Measurements from ENCODE around the gene EML4. TPM values are rescaled to one million over a fixed set of nuclear protein-coding genes. Genes with fewer than 3 reads are reported as not detected.
"Not testable (repeated sequence)": the region's sequence is repeated elsewhere in the genome, so short reads cannot be mapped to it uniquely, and the experiment has no call there.

Gene EML4
- total RNA-seq, 1 donor from 2014 or later, result 109 TPM

GRCh38 chr2:42132191-42132965, 36.8 kb upstream of the EML4 start:
- ATAC-seq (peak; percentile 33 to 45), DNase-seq (no peak)
- Histone ChIP-seq H3K27me3 (ENCODE audit: low read depth) (no peaks in the 10 kb centered on the region), H3K36me3 (no peaks in the 10 kb centered on the region), H3K4me3 (peak overlapping the region; percentile 25), H3K9me3 (no peaks in the 10 kb centered on the region), H3K4me1 (peaks cover 67% of the 10 kb centered on the region), H3K27ac (peak overlapping the region; percentile 70)
- intact Hi-C loops (cut with DNase I), result no loop called here
- no peak for TF ChIP-seq CTCF (IDR thresholded peaks at IDR 0.05)

- Histone ChIP-seq H3K27me3 (ENCODE audit: low read depth) (no peaks in the 10 kb centered on the region), H3K9me3 (no peaks in the 10 kb centered on the region), H3K4me3 (peak overlapping the region; percentile 25), H3K36me3 (no peaks in the 10 kb centered on the region), H3K4me1 (peaks cover 64% of the 10 kb centered on the region), H3K27ac (peak overlapping the region; percentile 70)
- no peak for TF ChIP-seq CTCF (IDR thresholded peaks at IDR 0.05)
- ATAC-seq, result peak; percentile 94 to 96
- DNase-seq, result peak; percentile 85
- intact Hi-C loops (cut with DNase I), result no loop called here
Measured at GRCh38 chr2:42132966-42133641, 36.0 kb upstream of the EML4 start.

- no peaks in the 10 kb centered on the region for H3K36me3 ChIP-seq
- ATAC-seq (no peak), DNase-seq (no peak)
- no peak for TF ChIP-seq CTCF (IDR thresholded peaks at IDR 0.05)
- peaks cover 64% of the 10 kb centered on the region for H3K4me1 ChIP-seq
- peak overlapping the region; percentile 70 for H3K27ac ChIP-seq
- intact Hi-C loops (cut with DNase I), result no loop called here
- no peak overlapping the region for H3K4me3 ChIP-seq
- no peaks in the 10 kb centered on the region for H3K27me3 ChIP-seq (ENCODE audit: low read depth)
- H3K9me3 ChIP-seq, result no peaks in the 10 kb centered on the region
Measured at GRCh38 chr2:42133771-42134195, 35.4 kb upstream of the EML4 start.

DNA sequence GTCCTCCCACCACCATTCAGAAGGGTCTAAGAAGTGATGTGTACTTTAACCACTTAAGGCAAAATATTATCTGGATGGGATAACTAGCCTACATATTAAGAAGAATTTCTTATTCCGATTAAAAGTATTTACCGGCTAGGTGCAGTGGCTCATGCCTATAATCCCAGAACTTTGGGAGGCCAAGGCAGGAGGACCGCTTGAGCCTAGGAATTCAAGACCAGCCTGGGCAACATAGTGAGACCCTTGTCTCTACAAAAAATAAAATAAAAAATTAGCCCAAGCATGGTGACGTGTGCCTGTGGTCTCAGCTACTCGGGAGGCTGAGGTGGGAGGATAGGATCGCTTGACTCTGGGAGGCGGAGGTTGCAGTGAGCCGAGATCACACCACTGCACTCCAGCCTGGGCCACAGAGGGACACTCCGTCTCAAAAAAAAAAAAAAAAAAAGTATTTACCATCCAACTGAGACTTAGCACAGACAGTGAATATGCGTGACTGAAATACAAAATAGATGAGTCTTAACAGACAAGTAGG, 34.7 kb upstream of the EML4 start:
- H3K36me3 ChIP-seq; DNase-seq; H3K27ac ChIP-seq; intact Hi-C loops (cut with DNase I); ATAC-seq; H3K9me3 ChIP-seq; H3K27me3 ChIP-seq (ENCODE audit: low read depth); H3K4me3 ChIP-seq: not testable (repeated sequence)
- H3K4me1 ChIP-seq, result peaks cover 64% of the 10 kb centered on the region

DNA sequence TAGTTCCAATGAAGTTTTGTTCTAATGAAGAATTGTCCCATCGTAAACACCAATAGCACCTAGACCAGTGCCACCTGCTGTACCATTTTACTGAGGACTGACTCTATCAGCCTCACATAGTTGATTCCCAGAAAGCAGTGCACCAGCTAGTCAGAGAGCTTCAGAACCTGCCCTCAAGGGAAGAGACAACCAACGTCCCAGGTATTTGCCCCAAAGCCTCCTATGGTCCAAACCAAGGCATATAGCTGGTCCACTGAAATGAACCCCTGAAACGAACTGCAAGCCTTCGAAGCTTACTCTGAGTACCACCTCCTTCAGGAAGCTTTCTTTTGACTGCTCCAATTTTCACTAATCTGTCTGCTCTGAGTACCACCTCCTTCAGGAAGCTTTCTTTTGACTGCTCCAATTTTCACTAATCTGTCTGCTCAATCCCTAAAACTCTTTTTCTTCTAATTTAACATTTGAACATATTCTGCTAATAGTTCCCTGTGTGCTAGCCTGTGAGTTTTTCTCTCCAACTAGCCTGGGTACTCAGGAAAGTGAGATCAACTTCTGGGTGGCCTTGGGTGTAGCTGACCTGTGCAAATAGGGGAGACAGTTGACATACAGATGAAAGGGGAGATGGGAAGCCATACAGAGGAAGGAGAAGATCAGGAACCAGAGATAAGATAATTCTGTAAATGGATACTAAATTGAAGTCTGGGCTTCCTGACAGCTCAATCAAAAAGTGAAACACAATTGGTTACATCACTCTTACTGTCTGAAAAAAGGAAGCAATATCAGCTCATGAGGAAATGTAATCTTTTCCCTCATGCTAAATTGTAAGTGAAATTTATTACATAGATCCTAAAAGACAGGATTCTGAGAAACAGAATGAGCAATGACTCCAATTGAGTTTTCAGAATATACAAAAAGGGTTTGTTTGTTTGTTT, 33.5 kb upstream of the EML4 start:
- Histone ChIP-seq H3K27me3 (ENCODE audit: low read depth) (no peaks in the 10 kb centered on the region), H3K36me3 (no peaks in the 10 kb centered on the region), H3K27ac (peak overlapping the region; percentile 2), H3K4me1 (peaks cover 72% of the 10 kb centered on the region), H3K9me3 (no peaks in the 10 kb centered on the region), H3K4me3 (no peak overlapping the region)
- intact Hi-C loops (cut with DNase I), result no loop called here
- no peak for TF ChIP-seq CTCF (IDR thresholded peaks at IDR 0.05)
- no peak for DNase-seq
- ATAC-seq, result no peak
